ENCODE measurements around the gene ZMYM4. TPM values are rescaled to one million over a fixed set of nuclear protein-coding genes. Genes with fewer than 3 reads are reported as not detected.

Gene ZMYM4
- total and polyA plus RNA-seq, 10 of the 15 experiments (the other 5 are each of a cell fraction or from before 2014, with no cell fraction given) = 8.0 to 37.0 (median 28.1) TPM

DNA sequence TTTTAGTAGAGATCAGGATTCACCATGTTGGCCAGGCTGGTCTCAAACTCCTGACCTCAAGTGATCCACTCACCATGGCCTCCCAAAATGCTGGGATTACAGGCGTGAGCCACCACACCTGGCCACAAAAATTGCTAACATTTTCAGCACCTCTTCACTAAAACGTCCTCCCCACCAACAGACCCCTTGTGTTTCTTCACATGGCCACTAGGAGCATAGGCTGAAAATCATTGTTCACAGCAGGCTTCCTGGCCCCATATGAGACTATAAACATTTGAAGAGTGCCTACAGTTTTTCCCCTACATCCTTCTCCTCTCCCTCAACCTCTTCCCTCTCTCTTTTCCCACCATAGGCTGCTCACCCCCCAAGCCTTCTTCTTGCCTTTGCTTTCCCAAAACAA, 47.5 kb upstream of the ZMYM4 start:
- ATAC-seq (peak; percentile 96), FAIRE-seq (no peak), DNase-seq (ENCODE audit: low read depth, low spot score) (no peak)
- Histone ChIP-seq H3K4me2 (ENCODE audit: control insufficient read depth, insufficient read depth) (no peak overlapping the region), H3K9me3 (replicated peaks; ENCODE audit: control insufficient read depth, insufficient read depth, low read length) (no peaks in the 10 kb centered on the region), H3K36me3 (ENCODE audit: control insufficient read depth in 2 of 2, insufficient read depth in 2 of 2, low read length in 1 of 2) (no peaks in the 10 kb centered on the region), H4K20me1 (ENCODE audit: control insufficient read depth, insufficient read depth) (no peaks in the 10 kb centered on the region), H3K27ac (ENCODE audit: control insufficient read depth, insufficient read depth) (no peak overlapping the region), H3K4me1 (ENCODE audit: control insufficient read depth, insufficient read depth, low read length) (no peaks in the 10 kb centered on the region), H3K9ac (ENCODE audit: control insufficient read depth, insufficient read depth, low read length) (no peak overlapping the region), H2AFZ (ENCODE audit: control insufficient read depth, low read depth, low read length) (peak overlapping the region; percentile 7; the same call in 1 of the 2 replicates), H3K79me2 (ENCODE audit: control insufficient read depth, insufficient read depth, low read length) (no peaks in the 10 kb centered on the region), H3K27me3 (replicated peaks in 1 of 2; ENCODE audit: control insufficient read depth in 2 of 2, insufficient read depth in 2 of 2, low read length in 1 of 2) (no peaks in the 10 kb centered on the region), H3K4me3 (no peak overlapping the region)
- BruUV-seq (replicated peaks) = no TSS peak
- WGBS (ENCODE audit: insufficient coverage, insufficient replicate concordance, low lambda C conversion rate, missing lambda C conversion rate) = 3% methylated on average over 2 of the region's 2 CpGs
- POLR2A ChIA-PET = no interaction called here
- TF ChIP-seq, protein P1, sequence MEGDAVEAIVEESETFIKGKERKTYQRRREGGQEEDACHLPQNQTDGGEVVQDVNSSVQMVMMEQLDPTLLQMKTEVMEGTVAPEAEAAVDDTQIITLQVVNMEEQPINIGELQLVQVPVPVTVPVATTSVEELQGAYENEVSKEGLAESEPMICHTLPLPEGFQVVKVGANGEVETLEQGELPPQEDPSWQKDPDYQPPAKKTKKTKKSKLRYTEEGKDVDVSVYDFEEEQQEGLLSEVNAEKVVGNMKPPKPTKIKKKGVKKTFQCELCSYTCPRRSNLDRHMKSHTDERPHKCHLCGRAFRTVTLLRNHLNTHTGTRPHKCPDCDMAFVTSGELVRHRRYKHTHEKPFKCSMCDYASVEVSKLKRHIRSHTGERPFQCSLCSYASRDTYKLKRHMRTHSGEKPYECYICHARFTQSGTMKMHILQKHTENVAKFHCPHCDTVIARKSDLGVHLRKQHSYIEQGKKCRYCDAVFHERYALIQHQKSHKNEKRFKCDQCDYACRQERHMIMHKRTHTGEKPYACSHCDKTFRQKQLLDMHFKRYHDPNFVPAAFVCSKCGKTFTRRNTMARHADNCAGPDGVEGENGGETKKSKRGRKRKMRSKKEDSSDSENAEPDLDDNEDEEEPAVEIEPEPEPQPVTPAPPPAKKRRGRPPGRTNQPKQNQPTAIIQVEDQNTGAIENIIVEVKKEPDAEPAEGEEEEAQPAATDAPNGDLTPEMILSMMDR (IDR thresholded peaks at IDR 0.05 in 2 of 3, conservative IDR thresholded peaks at IDR 0.05 in 1 of 3; ENCODE audit: control insufficient read depth in 2 of 3, extremely low read depth in 1 of 3, insufficient read depth in 1 of 3, low read depth in 3 of 3, low read length in 3 of 3) = peak; percentile 35 to 66 (median 63)
- TF ChIP-seq RAD21 (IDR thresholded peaks at IDR 0.05; ENCODE audit: insufficient read depth, low read depth, low read length) (peak; percentile 46), TARDBP (IDR thresholded peaks at IDR 0.05; ENCODE audit: borderline replicate concordance) (no peak), SMC3 (IDR thresholded peaks at IDR 0.05; ENCODE audit: borderline replicate concordance, low read length) (peak; percentile 16; the same call in 1 of the 2 replicates)
- SMC1A ChIA-PET (ENCODE audit: uncharacterized antibody, unreplicated experiment) = interaction anchor here (1.5 kb wide), 1 partner anchor 47 kb away, joined by 3 read pairs; the partner anchor contains the start of gene ZMYM4
- in situ Hi-C loops (cut with MboI) (no loop called here), intact Hi-C loops (cut with micrococcal nuclease; ENCODE audit: unreplicated experiment) (no loop called here)
- RAD21 ChIA-PET (ENCODE audit: unreplicated experiment) = no interaction called here
- CTCF ChIA-PET = interaction anchor here (0.8 kb wide), 1 partner anchor 36 kb away, joined by 4 read pairs; no protein-coding TSS in a partner anchor

Data from GM12878 (cell line).